Prostate gland (tissue), 2 donors: ENCODE data around the gene DMD. TPM values are rescaled to one million over a fixed set of nuclear protein-coding genes. Genes with fewer than 3 reads are reported as not detected.

ENCODE experiments used
- DNase-seq: peaks from one replicate; pipeline ENCODE4 v3.0.0-alpha.2; 2019; ENCODE audit warnings: low spot score
- H3K27ac ChIP-seq, 2 donors: fragments of 200-600 bp; sonication (generic); 2 replicates each; pipeline ENCODE4 v1.5.1; 2017 to 2019
- H3K27me3 ChIP-seq: fragments of 200-600 bp; sonication (generic); replicated peaks from 2 replicates; pipeline ENCODE4 v1.5.1; 2019; ENCODE audit not compliant: insufficient read depth
- H3K36me3 ChIP-seq, 2 donors: fragments of 200-600 bp; sonication (generic); 1 replicate in 1 of 2; 2 replicates in 1 of 2; pipeline versions ENCODE4 v1.5.1 to v1.8.1; 2017 to 2019
- H3K4me1 ChIP-seq: fragments of 200-600 bp; sonication (generic); replicated peaks from 2 replicates; pipeline ENCODE4 v1.5.1; 2019
- H3K4me3 ChIP-seq, 2 donors: fragments of 200-600 bp; sonication (generic); 2 replicates each; pipeline ENCODE4 v1.5.1; 2017 to 2019
- H3K9me3 ChIP-seq: fragments of 200-600 bp; sonication (generic); 2 replicates; pipeline ENCODE4 v1.5.1; 2017
- POLR2A ChIP-seq: fragments of 450-650 bp; IDR thresholded peaks from one replicate; pipeline ENCODE4 v1.6.1; 2016; ENCODE audit warnings: antibody characterized with exemption, mild to moderate bottlenecking
- POLR2AphosphoS5 ChIP-seq: sonication (generic); formaldehyde crosslinking; IDR thresholded peaks from one replicate; pipeline ENCODE4 v1.6.1; 2017; ENCODE audit warnings: antibody characterized with exemption
- WGBS: methylation state at CpG from one replicate; pipeline ENCODE4 v1.1.5; 2018; 5-methylcytosine and 5-hydroxymethylcytosine counted together
- intact Hi-C: fragments of 100-400 bp; cut with DNase I; formaldehyde crosslinking; loops from one replicate; pipeline ENCODE4 v1.14.2; 2022
- total RNA-seq, 2 donors: library from RNA; depleted of rRNA; stranded (reverse); fragments of >200 nt; gene quantifications; one replicate each; pipeline ENCODE4 v1.1.0, GENCODE V29; 2016
- TF ChIP-seq, protein P1 (sequence below), 4 experiments: fragments of 200-600 bp in 2 of 4; fragments of 450-650 bp in 2 of 4; sonication (generic) in 2 of 4; IDR thresholded peaks; 1 replicate in 3 of 4; 2 replicates in 1 of 4; pipeline ENCODE4 v1.5.1; 2016 to 2019; ENCODE audit warnings: antibody characterized with exemption in 4 of 4, mild to moderate bottlenecking in 2 of 4, moderate library complexity in 2 of 4

Gene DMD
- total RNA-seq, 2 donors from 2014 or later: 17.6 to 34.8 TPM

DNA sequence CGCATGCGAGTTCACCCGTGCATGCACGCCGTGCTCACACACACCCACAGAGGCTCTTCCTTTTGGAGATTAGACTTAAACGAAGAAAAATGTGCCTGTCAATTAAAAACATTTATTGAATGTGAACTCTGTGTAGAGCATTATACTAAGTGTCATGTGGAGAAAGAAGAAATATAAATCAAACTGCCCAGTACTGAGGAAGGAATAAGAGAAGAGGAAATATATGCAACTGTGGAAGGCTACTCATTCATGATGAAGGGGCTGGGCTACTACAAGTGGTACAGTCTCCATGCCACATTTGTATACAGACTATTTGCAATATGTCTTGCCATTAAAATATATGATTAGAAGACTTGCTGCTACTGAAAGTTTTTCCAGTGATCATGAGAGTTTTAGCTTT is 714.7 kb downstream of the DMD start:
- WGBS: 73% methylated on average over 6 of the region's 6 CpGs

DNA sequence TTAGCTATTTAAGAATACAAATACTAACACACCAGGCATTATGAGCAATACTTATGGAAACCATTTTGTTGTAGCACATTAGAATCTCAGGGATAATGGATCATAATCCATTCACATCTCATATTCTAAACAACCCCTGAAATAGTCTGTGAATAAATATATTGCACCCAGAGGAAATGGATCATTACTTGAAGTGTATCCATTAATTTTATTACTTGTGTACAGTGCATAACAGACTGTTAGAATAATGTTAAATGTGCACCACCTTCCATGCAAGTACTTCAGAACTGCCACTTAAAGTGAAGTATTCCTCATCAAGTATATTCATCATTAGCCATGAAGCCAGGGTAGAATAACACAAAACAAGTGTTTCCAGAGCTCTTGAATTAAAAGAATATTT is 715.5 kb downstream of the DMD start:
- Histone ChIP-seq H3K4me1 (no peaks in the 10 kb centered on the region), H3K27ac (no peak overlapping the region), H3K27me3 (no peaks in the 10 kb centered on the region), H3K36me3 (no peaks in the 10 kb centered on the region), H3K4me3 (no peak overlapping the region), H3K9me3 (no peaks in the 10 kb centered on the region)
- TF ChIP-seq, protein P1, sequence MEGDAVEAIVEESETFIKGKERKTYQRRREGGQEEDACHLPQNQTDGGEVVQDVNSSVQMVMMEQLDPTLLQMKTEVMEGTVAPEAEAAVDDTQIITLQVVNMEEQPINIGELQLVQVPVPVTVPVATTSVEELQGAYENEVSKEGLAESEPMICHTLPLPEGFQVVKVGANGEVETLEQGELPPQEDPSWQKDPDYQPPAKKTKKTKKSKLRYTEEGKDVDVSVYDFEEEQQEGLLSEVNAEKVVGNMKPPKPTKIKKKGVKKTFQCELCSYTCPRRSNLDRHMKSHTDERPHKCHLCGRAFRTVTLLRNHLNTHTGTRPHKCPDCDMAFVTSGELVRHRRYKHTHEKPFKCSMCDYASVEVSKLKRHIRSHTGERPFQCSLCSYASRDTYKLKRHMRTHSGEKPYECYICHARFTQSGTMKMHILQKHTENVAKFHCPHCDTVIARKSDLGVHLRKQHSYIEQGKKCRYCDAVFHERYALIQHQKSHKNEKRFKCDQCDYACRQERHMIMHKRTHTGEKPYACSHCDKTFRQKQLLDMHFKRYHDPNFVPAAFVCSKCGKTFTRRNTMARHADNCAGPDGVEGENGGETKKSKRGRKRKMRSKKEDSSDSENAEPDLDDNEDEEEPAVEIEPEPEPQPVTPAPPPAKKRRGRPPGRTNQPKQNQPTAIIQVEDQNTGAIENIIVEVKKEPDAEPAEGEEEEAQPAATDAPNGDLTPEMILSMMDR (IDR thresholded peaks at IDR 0.05): no peak
- no peak for TF ChIP-seq POLR2A
- no peak for TF ChIP-seq POLR2AphosphoS5
- intact Hi-C loops: no loop called here
- DNase-seq: no peak

More for the DNA sequence above, 714.7 kb downstream of the DMD start:
- intact Hi-C loops: no loop called here
- no peaks in the 10 kb centered on the region for H3K27me3 ChIP-seq
- H3K36me3 ChIP-seq: no peaks in the 10 kb centered on the region
- no peaks in the 10 kb centered on the region for H3K4me1 ChIP-seq
- H3K27ac ChIP-seq: no peak overlapping the region
- TF ChIP-seq POLR2AphosphoS5: no peak
- TF ChIP-seq POLR2A: no peak
- TF ChIP-seq, protein P1 (IDR thresholded peaks at IDR 0.05): no peak
- DNase-seq: no peak
- H3K4me3 ChIP-seq: no peak overlapping the region
- no peaks in the 10 kb centered on the region for H3K9me3 ChIP-seq

DNA sequence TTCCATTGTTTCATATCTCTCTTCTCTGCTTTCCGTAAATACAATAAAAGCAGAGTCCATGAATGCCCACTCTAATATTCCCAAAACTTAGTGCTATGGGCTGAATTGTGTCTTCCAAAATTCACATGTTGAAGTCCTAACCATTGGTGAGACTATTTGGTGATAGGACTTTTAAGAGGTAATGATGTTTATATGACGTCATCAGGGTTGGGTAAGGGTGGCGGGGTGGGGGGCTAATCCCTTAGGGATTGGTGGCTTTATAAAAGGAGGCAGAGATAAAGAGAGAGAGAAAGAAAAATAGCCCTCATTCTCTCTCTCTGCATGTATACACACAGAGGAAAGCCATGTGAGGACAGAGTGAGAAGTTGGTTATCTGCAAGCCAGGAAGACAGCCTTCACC is 722.2 kb downstream of the DMD start:
- TF ChIP-seq POLR2AphosphoS5 (no peak), POLR2A (no peak)
- TF ChIP-seq, protein P1 (IDR thresholded peaks at IDR 0.05): no peak
- no peaks in the 10 kb centered on the region for H3K9me3 ChIP-seq
- no peak overlapping the region for H3K4me3 ChIP-seq
- no peak for DNase-seq
- H3K4me1 ChIP-seq: no peaks in the 10 kb centered on the region
- intact Hi-C loops: no loop called here
- H3K27me3 ChIP-seq: no peaks in the 10 kb centered on the region
- WGBS: 89% methylated on average over 3 of the region's 3 CpGs
- H3K36me3 ChIP-seq: no peaks in the 10 kb centered on the region
- no peak overlapping the region for H3K27ac ChIP-seq

DNA sequence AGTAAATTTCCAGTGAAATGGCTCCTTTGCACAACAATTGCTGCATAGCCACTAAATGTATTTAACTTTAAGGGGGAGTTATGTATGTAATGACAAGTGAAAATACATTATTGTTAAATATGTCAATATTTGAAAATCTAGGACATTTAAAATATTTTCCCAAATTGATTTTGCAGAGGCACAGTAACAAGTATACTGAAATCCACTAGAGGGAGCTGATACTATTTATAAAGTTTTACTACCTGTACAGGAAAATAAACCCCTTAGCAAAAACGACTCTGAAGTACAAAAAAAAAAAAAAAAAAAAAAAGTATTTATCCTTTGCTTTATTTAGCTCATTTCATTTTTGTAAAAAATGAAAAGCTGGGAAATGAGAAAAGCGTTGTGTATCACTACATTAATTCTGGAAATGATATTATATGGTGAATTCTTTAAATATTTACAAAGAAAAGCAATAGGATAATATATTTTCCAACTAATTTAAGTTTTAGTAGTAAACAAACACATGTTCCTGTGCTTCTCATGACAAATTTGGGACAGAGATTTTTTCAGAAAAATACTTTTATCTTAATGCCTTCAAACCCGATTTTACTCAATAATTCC is 727.7 kb downstream of the DMD start:
- TF ChIP-seq, protein P1 (IDR thresholded peaks at IDR 0.05): no peak
- TF ChIP-seq POLR2A: no peak
- no peak for TF ChIP-seq POLR2AphosphoS5
- Histone ChIP-seq H3K27ac (no peak overlapping the region), H3K27me3 (no peaks in the 10 kb centered on the region), H3K36me3 (no peaks in the 10 kb centered on the region), H3K4me3 (no peak overlapping the region), H3K4me1 (no peaks in the 10 kb centered on the region), H3K9me3 (no peaks in the 10 kb centered on the region)
- DNase-seq: no peak
- WGBS: 40% methylated on average over 3 of the region's 3 CpGs
- intact Hi-C loops: no loop called here

DNA sequence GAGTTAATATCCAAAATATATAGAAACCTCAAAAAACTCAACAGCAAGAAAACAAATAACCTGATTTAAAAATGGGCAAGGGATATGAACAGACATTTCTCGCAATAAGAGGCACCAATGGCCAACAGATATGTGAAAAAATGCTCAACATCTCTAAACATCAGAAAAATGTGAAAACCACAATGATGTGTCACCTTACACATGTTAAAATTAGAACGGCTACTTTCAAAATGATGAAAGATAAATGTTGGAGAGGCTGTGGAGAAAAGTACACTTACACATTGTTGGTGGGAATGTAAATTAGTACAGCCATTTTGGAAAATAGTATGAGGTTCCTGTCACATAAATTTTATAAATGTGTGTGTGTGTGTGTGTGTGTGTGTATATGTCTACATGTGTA is 731.3 kb downstream of the DMD start:
- intact Hi-C loops: no loop called here
- no peak overlapping the region for H3K4me3 ChIP-seq
- H3K36me3 ChIP-seq: no peaks in the 10 kb centered on the region
- H3K27ac ChIP-seq: no peak overlapping the region
- WGBS: 88% methylated on average over 2 of the region's 2 CpGs
- H3K9me3 ChIP-seq: no peaks in the 10 kb centered on the region
- no peak for TF ChIP-seq POLR2AphosphoS5
- TF ChIP-seq, protein P1 (IDR thresholded peaks at IDR 0.05): no peak
- no peak for TF ChIP-seq POLR2A
- no peaks in the 10 kb centered on the region for H3K4me1 ChIP-seq
- DNase-seq: no peak
- H3K27me3 ChIP-seq: no peaks in the 10 kb centered on the region
